Cardiac muscle cell (in vitro differentiated cells and primary cell): ENCODE results near the gene GMNN. TPM values are rescaled to one million over a fixed set of nuclear protein-coding genes. Genes with fewer than 3 reads are reported as not detected.

Experiments used
- DNase-seq, 2 donors: peaks; one replicate each; pipeline versions ENCODE4 v3.0.0 to v3.0.0-alpha.2; 2010 to 2017; ENCODE audit warnings: low read depth in 1 of 2, low spot score in 1 of 2
- H3K27ac ChIP-seq: fragments of 200-600 bp; sonication (generic); 2 replicates; pipeline ENCODE4 v1.5.1; 2016
- H3K27me3 ChIP-seq: fragments of 200-600 bp; sonication (generic); 2 replicates; pipeline ENCODE4 v1.6.0; 2016; ENCODE audit warnings: control low read depth
- H3K36me3 ChIP-seq: fragments of 200-600 bp; sonication (generic); 2 replicates; pipeline ENCODE4 v1.5.1; 2016; ENCODE audit warnings: control low read depth
- H3K4me1 ChIP-seq: fragments of 200-600 bp; sonication (generic); 2 replicates; pipeline ENCODE4 v1.8.1; 2017; ENCODE audit warnings: low read depth, mild to moderate bottlenecking, mixed run types
- H3K4me3 ChIP-seq: fragments of 200-600 bp; sonication (generic); 2 replicates; pipeline ENCODE4 v1.5.1; 2016; ENCODE audit warnings: mild to moderate bottlenecking
- H3K9me3 ChIP-seq: fragments of 200-600 bp; sonication (generic); 2 replicates; pipeline ENCODE4 v1.5.1; 2017; ENCODE audit warnings: low read depth, mild to moderate bottlenecking, control low read depth
- polyA plus RNA-seq: library from polyadenylated mRNA; unstranded; fragments of >200 nt; fragmentation: Nextera tagmentation; extraction: Ambion mirVana; gene quantifications from 2 replicates; pipeline ENCODE4 v1.2.1, GENCODE V29; 2016
- total RNA-seq: library from RNA; depleted of rRNA; stranded (reverse); fragments of >200 nt; gene quantifications from 2 replicates; pipeline ENCODE4 v1.2.3, GENCODE V29; 2016
- TF ChIP-seq, protein P1 (sequence below): IDR thresholded peaks from 2 replicates; pipeline ENCODE4 v1.5.1; 2012; ENCODE audit warnings: low read depth, mild to moderate bottlenecking, low read length

GMNN gene
- total and polyA plus RNA-seq, 2 experiments from 2014 or later, result 33.4 to 82.7 TPM

DNA sequence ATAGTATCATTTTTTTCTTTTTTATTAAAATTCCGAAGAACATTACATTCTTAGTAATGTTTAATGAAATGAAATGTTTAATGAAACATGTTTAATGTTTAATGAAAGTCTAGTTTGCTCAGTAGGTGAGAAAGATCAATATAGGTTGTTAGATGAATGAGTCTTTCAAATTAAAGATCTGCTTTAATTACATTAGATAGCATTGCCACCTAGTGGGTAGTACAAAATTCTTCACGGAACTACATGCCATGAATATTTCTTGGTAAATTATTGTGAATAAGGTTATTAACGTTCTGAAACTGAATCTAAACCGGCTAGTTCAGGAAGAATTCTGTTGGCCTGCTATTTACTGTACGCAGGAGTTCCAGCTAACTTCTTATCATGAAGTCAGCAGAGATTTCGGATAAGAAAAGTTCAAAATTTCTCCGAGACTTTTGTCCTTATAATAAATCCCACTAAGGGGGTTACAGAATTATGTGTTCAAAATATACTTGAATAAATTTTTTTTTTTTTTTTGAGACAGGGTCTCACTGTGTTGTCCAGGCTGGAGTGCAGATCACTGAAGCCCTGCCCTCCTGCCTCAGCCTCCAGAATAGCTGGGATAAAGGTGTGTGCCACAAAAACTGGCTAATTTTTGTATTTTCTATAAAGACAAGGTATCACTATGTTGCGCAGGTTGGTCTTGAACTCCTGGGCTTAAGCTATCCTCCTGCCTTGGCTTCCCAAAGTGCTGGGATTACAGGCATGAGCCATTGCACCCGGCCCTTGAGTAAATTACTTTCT lies 7.9 kb upstream of the GMNN start:
- H3K4me3 ChIP-seq, result no peak overlapping the region
- H3K36me3 ChIP-seq, result no peaks in the 10 kb centered on the region
- TF ChIP-seq, protein P1, sequence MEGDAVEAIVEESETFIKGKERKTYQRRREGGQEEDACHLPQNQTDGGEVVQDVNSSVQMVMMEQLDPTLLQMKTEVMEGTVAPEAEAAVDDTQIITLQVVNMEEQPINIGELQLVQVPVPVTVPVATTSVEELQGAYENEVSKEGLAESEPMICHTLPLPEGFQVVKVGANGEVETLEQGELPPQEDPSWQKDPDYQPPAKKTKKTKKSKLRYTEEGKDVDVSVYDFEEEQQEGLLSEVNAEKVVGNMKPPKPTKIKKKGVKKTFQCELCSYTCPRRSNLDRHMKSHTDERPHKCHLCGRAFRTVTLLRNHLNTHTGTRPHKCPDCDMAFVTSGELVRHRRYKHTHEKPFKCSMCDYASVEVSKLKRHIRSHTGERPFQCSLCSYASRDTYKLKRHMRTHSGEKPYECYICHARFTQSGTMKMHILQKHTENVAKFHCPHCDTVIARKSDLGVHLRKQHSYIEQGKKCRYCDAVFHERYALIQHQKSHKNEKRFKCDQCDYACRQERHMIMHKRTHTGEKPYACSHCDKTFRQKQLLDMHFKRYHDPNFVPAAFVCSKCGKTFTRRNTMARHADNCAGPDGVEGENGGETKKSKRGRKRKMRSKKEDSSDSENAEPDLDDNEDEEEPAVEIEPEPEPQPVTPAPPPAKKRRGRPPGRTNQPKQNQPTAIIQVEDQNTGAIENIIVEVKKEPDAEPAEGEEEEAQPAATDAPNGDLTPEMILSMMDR, result peak; percentile 44
- no peaks in the 10 kb centered on the region for H3K27me3 ChIP-seq
- H3K9me3 ChIP-seq, result no peaks in the 10 kb centered on the region
- DNase-seq, result peak; percentile 19 to 56
- no peak overlapping the region for H3K27ac ChIP-seq
- peaks cover 18% of the 10 kb centered on the region for H3K4me1 ChIP-seq

DNA sequence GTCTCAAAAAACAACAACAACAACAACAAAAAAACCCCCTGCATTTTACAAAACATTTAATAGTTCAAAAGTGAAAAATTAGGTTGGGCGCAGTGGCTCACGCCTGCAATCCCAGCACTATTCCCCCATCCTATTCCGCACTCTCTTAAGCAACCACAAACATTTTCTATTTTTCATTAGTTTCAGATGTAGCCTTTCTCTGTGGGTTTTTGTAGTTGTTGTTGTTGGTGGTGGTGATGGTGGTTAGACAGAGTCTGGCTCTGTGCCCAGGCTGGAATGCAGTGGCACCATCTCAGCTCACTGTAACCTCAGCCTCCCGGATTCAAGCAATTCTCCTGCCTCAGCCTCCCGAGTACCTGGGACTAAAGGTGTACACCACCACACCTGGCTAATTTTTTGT lies 6.4 kb upstream of the GMNN start:
- TF ChIP-seq, protein P1, result no peak
- Histone ChIP-seq H3K9me3 (no peaks in the 10 kb centered on the region), H3K4me3 (no peak overlapping the region), H3K27me3 (no peaks in the 10 kb centered on the region), H3K36me3 (no peaks in the 10 kb centered on the region), H3K4me1 (peaks cover 14% of the 10 kb centered on the region), H3K27ac (no peak overlapping the region)
- DNase-seq, result peak in 1 of 2 donors; percentile 46

DNA sequence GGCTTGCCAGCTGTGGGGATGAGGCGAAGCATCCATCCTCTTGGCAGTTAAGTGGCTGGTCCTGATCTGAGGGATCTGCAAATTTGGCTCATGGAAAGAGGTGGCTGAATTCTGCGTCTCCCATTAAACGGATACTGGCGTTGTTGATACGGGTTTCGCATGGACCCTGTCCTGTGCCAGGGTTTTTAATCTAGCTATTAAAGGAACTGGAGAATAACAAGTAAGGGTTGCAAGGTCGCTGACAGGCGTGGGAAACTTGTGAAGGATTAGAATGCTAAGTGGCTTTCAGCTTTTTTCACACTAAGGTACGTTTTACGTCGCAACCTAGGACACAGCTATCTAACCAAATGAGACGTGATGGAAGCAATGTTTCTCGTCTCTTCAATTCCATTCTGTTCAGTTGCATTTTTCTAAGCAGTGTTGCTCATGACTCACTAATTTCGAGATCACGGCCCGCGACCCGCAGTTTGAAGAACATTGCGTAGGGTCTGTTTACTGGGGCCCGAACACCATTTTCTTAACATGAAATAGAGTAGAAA lies 852 bp downstream of the GMNN start:
- Histone ChIP-seq H3K27me3 (no peaks in the 10 kb centered on the region), H3K4me1 (peaks cover 16% of the 10 kb centered on the region), H3K36me3 (no peaks in the 10 kb centered on the region), H3K4me3 (peak overlapping the region; percentile 75), H3K9me3 (no peaks in the 10 kb centered on the region), H3K27ac (peak overlapping the region; percentile 94)
- peak; percentile 44 to 73 for DNase-seq
- TF ChIP-seq, protein P1, result no peak

DNA sequence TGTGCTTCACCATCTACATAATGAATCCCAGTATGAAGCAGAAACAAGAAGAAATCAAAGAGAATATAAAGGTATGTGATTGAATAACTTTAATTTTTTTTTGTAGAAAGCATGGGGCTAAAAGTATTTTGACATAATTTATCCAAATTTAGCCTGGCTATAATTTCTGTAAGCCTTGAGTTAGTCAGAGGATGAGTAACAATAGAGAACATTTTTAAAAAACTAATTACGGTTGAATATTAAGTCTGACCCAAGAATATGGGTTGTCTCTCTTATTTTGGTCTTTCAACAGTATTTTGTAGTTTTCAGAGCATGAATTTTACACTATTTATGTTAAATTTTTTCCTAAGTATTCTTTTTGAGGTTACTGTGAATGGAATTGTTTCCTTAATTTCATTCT lies 2.5 kb downstream of the GMNN start:
- Histone ChIP-seq H3K4me3 (no peak overlapping the region), H3K27me3 (no peaks in the 10 kb centered on the region)

DNA sequence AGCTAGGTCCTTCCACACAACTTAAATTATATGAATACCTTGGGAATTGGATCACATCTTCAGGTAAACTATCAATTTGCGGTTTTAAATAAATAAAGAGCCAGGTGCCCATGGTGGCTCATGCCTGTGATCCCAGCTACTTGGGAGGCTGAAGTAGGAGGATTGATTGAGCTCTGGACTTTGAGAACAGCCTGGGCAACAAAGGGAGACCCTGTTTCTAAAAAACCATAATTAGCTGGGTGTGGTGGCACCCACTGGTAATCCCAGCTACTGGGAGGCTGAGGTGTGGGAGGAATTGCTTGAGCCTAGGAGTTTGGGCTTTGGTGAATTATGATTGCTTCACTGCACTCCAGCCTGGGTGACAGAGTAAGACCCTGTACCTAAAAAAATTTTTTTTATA lies 3.4 kb downstream of the GMNN start:
- Histone ChIP-seq H3K36me3 (peaks cover 11% of the 10 kb centered on the region), H3K4me1 (peaks cover 16% of the 10 kb centered on the region), H3K9me3 (no peaks in the 10 kb centered on the region), H3K27me3 (no peaks in the 10 kb centered on the region), H3K4me3 (no peak overlapping the region), H3K27ac (no peak overlapping the region)
- no peak for DNase-seq
- TF ChIP-seq, protein P1, result no peak

More for the DNA sequence above, 2.5 kb downstream of the GMNN start:
- H3K27ac ChIP-seq, result no peak overlapping the region
- TF ChIP-seq, protein P1, result no peak
- no peak for DNase-seq
- peaks cover 16% of the 10 kb centered on the region for H3K4me1 ChIP-seq
- H3K36me3 ChIP-seq, result peaks cover 11% of the 10 kb centered on the region
- H3K9me3 ChIP-seq, result no peaks in the 10 kb centered on the region
